IgD-negative memory B cell (primary cell): ENCODE measurements around the gene DNAH7. TPM values are rescaled to one million over a fixed set of nuclear protein-coding genes. Genes with fewer than 3 reads are reported as not detected.

ENCODE experiments used
- H3K27ac Mint-ChIP-seq, 3 donors: one replicate each; pipeline ENCODE4 v1.8.0; 2020 to 2022; ENCODE audit warnings: mild to moderate bottlenecking in 3 of 3, mixed read lengths in 3 of 3, moderate library complexity in 1 of 3
- H3K27me3 Mint-ChIP-seq: one replicate; pipeline ENCODE4 v1.8.0; 2021; ENCODE audit warnings: mixed read lengths
- H3K36me3 Mint-ChIP-seq: one replicate; pipeline ENCODE4 v1.8.0; 2020; ENCODE audit warnings: mild to moderate bottlenecking, mixed read lengths
- H3K4me1 Mint-ChIP-seq, 3 donors: one replicate each; pipeline ENCODE4 v1.8.0; 2020 to 2022; ENCODE audit warnings: mixed read lengths in 3 of 3, mild to moderate bottlenecking in 1 of 3
- H3K4me3 Mint-ChIP-seq, 4 donors: one replicate each; pipeline ENCODE4 v1.8.0; 2020 to 2022; ENCODE audit warnings: mild to moderate bottlenecking in 4 of 4, mixed read lengths in 4 of 4, moderate library complexity in 3 of 4
- H3K9me3 Mint-ChIP-seq, 3 donors: one replicate each; pipeline ENCODE4 v1.8.0; 2020 to 2021; ENCODE audit warnings: mixed read lengths in 3 of 3, mild to moderate bottlenecking in 1 of 3
- polyA plus RNA-seq: library from polyadenylated mRNA; unstranded; fragments of 300-500 nt; fragmentation: Illumina TruSeq; gene quantifications from one replicate; pipeline ENCODE4 v1.2.3, GENCODE V29; 2021

Gene DNAH7
- polyA plus RNA-seq, 1 donor from 2014 or later: 0.11 TPM

- no peak overlapping the region for H3K27ac Mint-ChIP-seq
- no peak overlapping the region for H3K4me3 Mint-ChIP-seq
- H3K9me3 Mint-ChIP-seq: no peaks in the 10 kb centered on the region
- H3K4me1 Mint-ChIP-seq: no peaks in the 10 kb centered on the region
- H3K27me3 Mint-ChIP-seq: peaks cover 2% of the 10 kb centered on the region
- no peaks in the 10 kb centered on the region for H3K36me3 Mint-ChIP-seq
These were observed 165.8 kb downstream of the DNAH7 start for GRCh38 chr2:195902857-195903256.

GRCh38 chr2:195899226-195899625 is 169.4 kb downstream of the DNAH7 start:
- Mint-ChIP-seq H3K36me3 (no peaks in the 10 kb centered on the region), H3K27me3 (peaks cover 2% of the 10 kb centered on the region), H3K4me1 (no peaks in the 10 kb centered on the region), H3K27ac (no peak overlapping the region), H3K9me3 (peaks cover 0 to 7% (median 0%) of the 10 kb centered on the region in 3 donors), H3K4me3 (no peak overlapping the region)

- Mint-ChIP-seq H3K4me1 (no peaks in the 10 kb centered on the region), H3K9me3 (peaks cover 0 to 7% (median 1%) of the 10 kb centered on the region in 3 donors), H3K4me3 (no peak overlapping the region), H3K27ac (no peak overlapping the region), H3K27me3 (peaks cover 2% of the 10 kb centered on the region), H3K36me3 (no peaks in the 10 kb centered on the region)
These were observed 170.0 kb downstream of the DNAH7 start for GRCh38 chr2:195898505-195899191.

GRCh38 chr2:195891081-195891480 is 177.6 kb downstream of the DNAH7 start:
- Mint-ChIP-seq H3K27me3 (no peaks in the 10 kb centered on the region), H3K27ac (no peak overlapping the region), H3K36me3 (no peaks in the 10 kb centered on the region), H3K9me3 (peaks cover 0 to 5% (median 1%) of the 10 kb centered on the region in 3 donors), H3K4me3 (no peak overlapping the region), H3K4me1 (no peaks in the 10 kb centered on the region)

GRCh38 chr2:195879153-195879552 is 189.5 kb downstream of the DNAH7 start:
- H3K4me3 Mint-ChIP-seq: no peak overlapping the region
- H3K36me3 Mint-ChIP-seq: no peaks in the 10 kb centered on the region
- no peaks in the 10 kb centered on the region for H3K4me1 Mint-ChIP-seq
- H3K9me3 Mint-ChIP-seq: peaks cover 0 to 3% (median 0%) of the 10 kb centered on the region in 3 donors
- H3K27ac Mint-ChIP-seq: no peak overlapping the region
- peaks cover 4% of the 10 kb centered on the region for H3K27me3 Mint-ChIP-seq

- Mint-ChIP-seq H3K36me3 (no peaks in the 10 kb centered on the region), H3K9me3 (peaks cover 0 to 3% (median 2%) of the 10 kb centered on the region in 3 donors), H3K4me1 (no peaks in the 10 kb centered on the region), H3K27me3 (peaks cover 8% of the 10 kb centered on the region), H3K4me3 (no peak overlapping the region), H3K27ac (no peak overlapping the region)
These were observed 197.3 kb downstream of the DNAH7 start for GRCh38 chr2:195871326-195871725.

- peaks cover 9% of the 10 kb centered on the region for H3K27me3 Mint-ChIP-seq
- peaks cover 0 to 2% (median 0%) of the 10 kb centered on the region in 3 donors for H3K9me3 Mint-ChIP-seq
- no peaks in the 10 kb centered on the region for H3K36me3 Mint-ChIP-seq
These were observed 204.3 kb downstream of the DNAH7 start for GRCh38 chr2:195864316-195864715.

GRCh38 chr2:195863564-195863963 is 205.1 kb downstream of the DNAH7 start:
- peaks cover 4% of the 10 kb centered on the region for H3K27me3 Mint-ChIP-seq
- peaks cover 0 to 2% (median 0%) of the 10 kb centered on the region in 3 donors for H3K9me3 Mint-ChIP-seq
- peaks cover 0 to 1% (median 0%) of the 10 kb centered on the region in 3 donors for H3K4me1 Mint-ChIP-seq
- no peaks in the 10 kb centered on the region for H3K36me3 Mint-ChIP-seq
- H3K4me3 Mint-ChIP-seq: no peak overlapping the region
- H3K27ac Mint-ChIP-seq: no peak overlapping the region

More at GRCh38 chr2:195864316-195864715, 204.3 kb downstream of the DNAH7 start:
- Mint-ChIP-seq H3K4me3 (no peak overlapping the region), H3K27ac (no peak overlapping the region), H3K4me1 (peaks cover 0 to 1% (median 0%) of the 10 kb centered on the region in 3 donors)

GRCh38 chr2:195863121-195863520 is 205.5 kb downstream of the DNAH7 start:
- Mint-ChIP-seq H3K36me3 (no peaks in the 10 kb centered on the region), H3K9me3 (peaks cover 0 to 2% (median 0%) of the 10 kb centered on the region in 3 donors), H3K4me1 (peaks cover 0 to 1% (median 0%) of the 10 kb centered on the region in 3 donors), H3K27ac (no peak overlapping the region), H3K4me3 (no peak overlapping the region), H3K27me3 (peaks cover 3% of the 10 kb centered on the region)

- peaks cover 3% of the 10 kb centered on the region for H3K27me3 Mint-ChIP-seq
- H3K36me3 Mint-ChIP-seq: no peaks in the 10 kb centered on the region
- H3K9me3 Mint-ChIP-seq: peaks cover 0 to 1% (median 0%) of the 10 kb centered on the region in 3 donors
- peaks cover 0 to 1% (median 0%) of the 10 kb centered on the region in 3 donors for H3K4me1 Mint-ChIP-seq
- H3K4me3 Mint-ChIP-seq: no peak overlapping the region
- H3K27ac Mint-ChIP-seq: no peak overlapping the region
These were observed 206.8 kb downstream of the DNAH7 start for GRCh38 chr2:195861821-195862220.

- no peaks in the 10 kb centered on the region for H3K9me3 Mint-ChIP-seq
- H3K4me3 Mint-ChIP-seq: no peak overlapping the region
- peaks cover 3% of the 10 kb centered on the region for H3K27me3 Mint-ChIP-seq
- no peak overlapping the region for H3K27ac Mint-ChIP-seq
- H3K4me1 Mint-ChIP-seq: peaks cover 0 to 1% (median 0%) of the 10 kb centered on the region in 3 donors
- H3K36me3 Mint-ChIP-seq: no peaks in the 10 kb centered on the region
These were observed 209.1 kb downstream of the DNAH7 start for GRCh38 chr2:195859513-195859912.

GRCh38 chr2:195857132-195857531 is 211.5 kb downstream of the DNAH7 start:
- no peaks in the 10 kb centered on the region for H3K4me1 Mint-ChIP-seq
- H3K36me3 Mint-ChIP-seq: no peaks in the 10 kb centered on the region
- H3K4me3 Mint-ChIP-seq: no peak overlapping the region
- no peaks in the 10 kb centered on the region for H3K9me3 Mint-ChIP-seq
- no peak overlapping the region for H3K27ac Mint-ChIP-seq
- H3K27me3 Mint-ChIP-seq: no peaks in the 10 kb centered on the region

GRCh38 chr2:195850764-195851163 is 217.9 kb downstream of the DNAH7 start:
- Mint-ChIP-seq H3K4me1 (no peaks in the 10 kb centered on the region), H3K27ac (no peak overlapping the region), H3K36me3 (peaks cover 3% of the 10 kb centered on the region), H3K4me3 (no peak overlapping the region), H3K27me3 (no peaks in the 10 kb centered on the region), H3K9me3 (no peaks in the 10 kb centered on the region)

GRCh38 chr2:195848119-195848899 is 220.3 kb downstream of the DNAH7 start:
- Mint-ChIP-seq H3K27ac (no peak overlapping the region), H3K4me1 (no peaks in the 10 kb centered on the region), H3K9me3 (no peaks in the 10 kb centered on the region), H3K36me3 (peaks cover 3% of the 10 kb centered on the region), H3K4me3 (no peak overlapping the region), H3K27me3 (peaks cover 1% of the 10 kb centered on the region)

GRCh38 chr2:195842932-195843331 is 225.7 kb downstream of the DNAH7 start:
- Mint-ChIP-seq H3K4me1 (peaks cover 0 to 11% (median 7%) of the 10 kb centered on the region in 3 donors), H3K27me3 (peaks cover 5% of the 10 kb centered on the region), H3K4me3 (peak overlapping the region in 2 of 4 donors; percentile 5 to 45), H3K27ac (no peak overlapping the region), H3K9me3 (peaks cover 0 to 7% (median 0%) of the 10 kb centered on the region in 3 donors), H3K36me3 (peaks cover 4% of the 10 kb centered on the region)
